ENCODE data around the gene CHEK1.

- no peak for TF ChIP-seq CTCF (IDR thresholded peaks at IDR 0.05)
- no peak for TF ChIP-seq POLR2A (IDR thresholded peaks at IDR 0.05)
Observed at GRCh38 chr11:125670172-125670571, 45.2 kb downstream of the CHEK1 start.

Measured in right lobe of liver (tissue), 4 donors.